CD4-positive, CD25-positive, alpha-beta regulatory T cell (primary cell): ENCODE results near the gene DIP2C. TPM values are rescaled to one million over a fixed set of nuclear protein-coding genes. Genes with fewer than 3 reads are reported as not detected.

Experiments used
- ATAC-seq, 2 donors: fragments of 150-1000 bp; cut with Tn5 transposase; one replicate each; pipeline ENCODE4 v1.10.0; 2021; ENCODE audit warnings: low read depth in 2 of 2, moderate number of reproducible peaks in 2 of 2, moderate library complexity in 1 of 2
- DNase-seq, 3 donors: peaks; one replicate each; pipeline versions ENCODE4 v3.0.0 to v3.0.0-alpha.2; 2012 to 2022; ENCODE audit warnings: mixed read lengths in 1 of 3
- H3K27ac ChIP-seq: one replicate; pipeline ENCODE4 v1.7.0; 2013; ENCODE audit warnings: mild to moderate bottlenecking, low read length; ENCODE audit not compliant: insufficient read depth, poor library complexity, severe bottlenecking
- H3K27me3 ChIP-seq: one replicate; pipeline ENCODE4 v1.7.0; 2013; ENCODE audit warnings: low read length; ENCODE audit not compliant: control insufficient read depth, insufficient read depth
- H3K36me3 ChIP-seq: one replicate; pipeline ENCODE4 v1.7.0; 2013; ENCODE audit warnings: mild to moderate bottlenecking, low read length, moderate library complexity; ENCODE audit not compliant: control insufficient read depth, insufficient read depth
- H3K4me1 ChIP-seq: 2 replicates; pipeline ENCODE4 v1.7.0; 2013; ENCODE audit warnings: mild to moderate bottlenecking, low read length; ENCODE audit not compliant: insufficient read depth, control insufficient read depth, poor library complexity, severe bottlenecking
- H3K4me3 ChIP-seq: one replicate; pipeline ENCODE4 v1.7.0; 2013; ENCODE audit warnings: low read depth, mild to moderate bottlenecking, low read length, moderate library complexity
- H3K9me3 ChIP-seq, 2 experiments: 1 replicate in 1 of 2; 2 replicates in 1 of 2; pipeline ENCODE4 v1.7.0; 2013; ENCODE audit warnings: low read length in 2 of 2, mild to moderate bottlenecking in 1 of 2, moderate library complexity in 1 of 2; ENCODE audit not compliant: control insufficient read depth in 2 of 2
- H3K27ac Mint-ChIP-seq, 3 donors: one replicate each; pipeline ENCODE4 v1.8.0; 2020 to 2022; ENCODE audit warnings: mild to moderate bottlenecking in 3 of 3, mixed read lengths in 3 of 3, moderate library complexity in 2 of 3
- H3K27me3 Mint-ChIP-seq: one replicate; pipeline ENCODE4 v1.8.0; 2022; ENCODE audit warnings: mild to moderate bottlenecking, mixed read lengths
- H3K36me3 Mint-ChIP-seq: one replicate; pipeline ENCODE4 v1.8.0; 2020; ENCODE audit warnings: mixed read lengths
- H3K4me1 Mint-ChIP-seq, 4 donors: one replicate each; pipeline ENCODE4 v1.8.0; 2020 to 2022; ENCODE audit warnings: mixed read lengths in 4 of 4, mild to moderate bottlenecking in 1 of 4
- H3K4me3 Mint-ChIP-seq, 4 donors: one replicate each; pipeline ENCODE4 v1.8.0; 2020 to 2022; ENCODE audit warnings: mild to moderate bottlenecking in 4 of 4, mixed read lengths in 4 of 4, moderate library complexity in 3 of 4
- H3K9me3 Mint-ChIP-seq, 7 donors: one replicate each; pipeline ENCODE4 v1.8.0; 2020 to 2022; ENCODE audit warnings: mixed read lengths in 7 of 7, mild to moderate bottlenecking in 3 of 7, moderate library complexity in 2 of 7
- polyA plus RNA-seq, 4 donors: library from polyadenylated mRNA; unstranded; fragments of 300-500 nt; fragmentation: Illumina TruSeq; gene quantifications; one replicate each; pipeline ENCODE4 v1.2.3, GENCODE V29; 2021
- total RNA-seq: library from RNA; stranded (reverse); gene quantifications from one replicate; pipeline ENCODE4 v1.2.3, GENCODE V29; 2022

The DIP2C gene
- total and polyA plus RNA-seq, 5 donors from 2014 or later, result 0.47 to 4.1 (median 0.54) TPM

DNA sequence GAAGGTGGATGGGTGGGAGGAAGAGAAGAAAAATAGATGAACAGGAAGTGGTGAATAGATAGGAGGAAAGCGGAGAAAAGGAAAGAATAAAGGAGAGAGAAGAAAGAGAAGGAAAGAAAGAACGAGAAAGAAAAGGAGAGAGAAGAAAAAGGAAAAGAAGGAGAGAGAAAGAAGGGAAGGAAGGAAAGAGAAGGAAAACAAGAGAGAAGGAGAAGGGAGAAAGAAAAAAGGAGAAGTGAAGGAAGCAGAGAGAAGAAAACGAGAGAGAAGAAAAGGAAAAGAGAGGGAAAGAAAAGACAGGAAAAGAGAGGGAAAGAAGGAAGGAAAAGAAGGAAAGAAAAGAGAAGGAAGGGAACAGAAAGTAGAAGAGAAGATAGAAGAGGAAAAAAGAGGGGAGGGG lies 211.8 kb downstream of the DIP2C start:
- no peaks in the 10 kb centered on the region for H3K27me3 Mint-ChIP-seq
- H3K27ac Mint-ChIP-seq, result peak overlapping the region in 2 of 3 donors; percentile 55 to 94
- H3K4me3 Mint-ChIP-seq, result no peak overlapping the region
- H3K4me1 Mint-ChIP-seq, result peaks cover 0 to 14% (median 4%) of the 10 kb centered on the region in 4 donors
- Histone ChIP-seq H3K27me3 (no peaks in the 10 kb centered on the region), H3K36me3 (no peaks in the 10 kb centered on the region), H3K9me3 (no peaks in the 10 kb centered on the region), H3K4me3 (no peak overlapping the region), H3K27ac (no peak overlapping the region), H3K4me1 (no peaks in the 10 kb centered on the region)
- H3K36me3 Mint-ChIP-seq, result peaks cover 4% of the 10 kb centered on the region
- ATAC-seq (no peak), DNase-seq (no peak)
- H3K9me3 Mint-ChIP-seq, result peaks cover 0 to 7% (median 1%) of the 10 kb centered on the region in 7 donors

GRCh38 chr10:476455-476780 lies 213.1 kb downstream of the DIP2C start:
- Mint-ChIP-seq H3K36me3 (peaks cover 4% of the 10 kb centered on the region), H3K9me3 (peaks cover 0 to 7% (median 1%) of the 10 kb centered on the region in 7 donors), H3K4me3 (no peak overlapping the region), H3K27ac (peak overlapping the region in 2 of 3 donors; percentile 71 to 80), H3K4me1 (peaks cover 0 to 11% (median 4%) of the 10 kb centered on the region in 4 donors), H3K27me3 (no peaks in the 10 kb centered on the region)
- ATAC-seq, result no peak
- Histone ChIP-seq H3K9me3 (no peaks in the 10 kb centered on the region), H3K27ac (no peak overlapping the region), H3K27me3 (no peaks in the 10 kb centered on the region), H3K4me3 (no peak overlapping the region), H3K36me3 (no peaks in the 10 kb centered on the region), H3K4me1 (no peaks in the 10 kb centered on the region)
- DNase-seq, result no peak

GRCh38 chr10:475709-476454 lies 213.6 kb downstream of the DIP2C start:
- H3K27me3 Mint-ChIP-seq, result no peaks in the 10 kb centered on the region
- H3K9me3 Mint-ChIP-seq, result peaks cover 0 to 7% (median 1%) of the 10 kb centered on the region in 7 donors
- H3K36me3 ChIP-seq, result no peaks in the 10 kb centered on the region
- peak overlapping the region in 1 of 3 donors; percentile 41 for H3K27ac Mint-ChIP-seq
- peaks cover 0 to 10% (median 4%) of the 10 kb centered on the region in 4 donors for H3K4me1 Mint-ChIP-seq
- no peak for ATAC-seq
- peaks cover 4% of the 10 kb centered on the region for H3K36me3 Mint-ChIP-seq
- no peaks in the 10 kb centered on the region for H3K9me3 ChIP-seq
- H3K27ac ChIP-seq, result no peak overlapping the region
- no peaks in the 10 kb centered on the region for H3K27me3 ChIP-seq
- H3K4me1 ChIP-seq, result no peaks in the 10 kb centered on the region
- DNase-seq, result no peak
- H3K4me3 Mint-ChIP-seq, result no peak overlapping the region
- H3K4me3 ChIP-seq, result no peak overlapping the region

- DNase-seq (no peak), ATAC-seq (no peak)
- Mint-ChIP-seq H3K36me3 (peaks cover 7% of the 10 kb centered on the region), H3K4me3 (no peak overlapping the region), H3K4me1 (peaks cover 0 to 18% (median 12%) of the 10 kb centered on the region in 4 donors), H3K9me3 (peaks cover 0 to 7% (median 1%) of the 10 kb centered on the region in 7 donors), H3K27ac (peak overlapping the region in 1 of 3 donors; percentile 41), H3K27me3 (no peaks in the 10 kb centered on the region)
- H3K4me1 ChIP-seq, result peaks cover 4% of the 10 kb centered on the region
- no peaks in the 10 kb centered on the region for H3K36me3 ChIP-seq
- H3K27me3 ChIP-seq, result no peaks in the 10 kb centered on the region
- no peak overlapping the region for H3K4me3 ChIP-seq
- no peak overlapping the region for H3K27ac ChIP-seq
- no peaks in the 10 kb centered on the region for H3K9me3 ChIP-seq
These were observed 214.5 kb downstream of the DIP2C start for GRCh38 chr10:474946-475345.

- H3K27ac Mint-ChIP-seq, result no peak overlapping the region
- H3K36me3 ChIP-seq, result no peaks in the 10 kb centered on the region
- no peak overlapping the region for H3K4me3 ChIP-seq
- ATAC-seq (no peak), DNase-seq (no peak)
- H3K4me3 Mint-ChIP-seq, result no peak overlapping the region
- peaks cover 0 to 23% (median 16%) of the 10 kb centered on the region in 4 donors for H3K4me1 Mint-ChIP-seq
- peaks cover 0 to 7% (median 2%) of the 10 kb centered on the region in 7 donors for H3K9me3 Mint-ChIP-seq
- peaks cover 8% of the 10 kb centered on the region for H3K4me1 ChIP-seq
- H3K36me3 Mint-ChIP-seq, result peaks cover 9% of the 10 kb centered on the region
- H3K27ac ChIP-seq, result no peak overlapping the region
- H3K9me3 ChIP-seq, result no peaks in the 10 kb centered on the region
- no peaks in the 10 kb centered on the region for H3K27me3 ChIP-seq
- H3K27me3 Mint-ChIP-seq, result no peaks in the 10 kb centered on the region
These were observed 215.1 kb downstream of the DIP2C start for GRCh38 chr10:474406-474805.

DNA sequence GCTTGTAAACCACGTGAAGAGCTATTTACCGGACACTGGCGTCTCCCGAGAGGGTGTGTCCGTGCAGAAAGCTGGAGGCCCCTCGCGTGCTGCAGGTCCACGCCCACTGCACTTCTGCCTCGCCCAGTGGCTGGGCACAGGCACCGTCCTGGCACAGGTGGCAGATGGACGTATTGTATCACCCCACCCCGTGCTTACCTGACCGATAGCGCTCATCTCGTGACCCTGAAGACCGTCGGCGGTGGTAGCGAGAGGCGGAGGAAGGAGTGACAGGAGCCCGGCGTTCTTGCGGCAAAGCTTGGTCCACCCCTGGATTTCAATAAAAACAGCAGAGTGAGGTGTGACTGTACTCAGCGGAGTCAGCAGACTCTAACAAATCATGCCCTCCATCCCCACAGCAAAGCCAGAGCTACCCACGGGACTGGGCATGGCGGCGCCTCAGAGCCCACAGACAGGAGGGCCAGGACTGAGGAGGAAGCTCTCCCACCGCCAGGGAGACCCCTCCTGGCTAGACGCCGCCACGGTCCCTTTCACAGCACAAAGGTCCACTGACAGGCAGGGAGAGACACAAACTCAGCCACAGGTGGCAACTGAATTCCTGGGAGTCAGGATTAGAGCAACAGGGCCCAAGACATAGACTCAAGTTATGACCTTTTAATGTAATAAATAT lies 217.1 kb downstream of the DIP2C start:
- Histone ChIP-seq H3K4me1 (peaks cover 8% of the 10 kb centered on the region), H3K27ac (no peak overlapping the region), H3K36me3 (no peaks in the 10 kb centered on the region), H3K4me3 (no peak overlapping the region), H3K9me3 (no peaks in the 10 kb centered on the region), H3K27me3 (no peaks in the 10 kb centered on the region)
- Mint-ChIP-seq H3K4me1 (peaks cover 0 to 27% (median 15%) of the 10 kb centered on the region in 4 donors), H3K27me3 (no peaks in the 10 kb centered on the region), H3K27ac (no peak overlapping the region), H3K36me3 (peaks cover 9% of the 10 kb centered on the region), H3K4me3 (no peak overlapping the region), H3K9me3 (peaks cover 0 to 7% (median 2%) of the 10 kb centered on the region in 7 donors)
- ATAC-seq (no peak), DNase-seq (no peak)

DNA sequence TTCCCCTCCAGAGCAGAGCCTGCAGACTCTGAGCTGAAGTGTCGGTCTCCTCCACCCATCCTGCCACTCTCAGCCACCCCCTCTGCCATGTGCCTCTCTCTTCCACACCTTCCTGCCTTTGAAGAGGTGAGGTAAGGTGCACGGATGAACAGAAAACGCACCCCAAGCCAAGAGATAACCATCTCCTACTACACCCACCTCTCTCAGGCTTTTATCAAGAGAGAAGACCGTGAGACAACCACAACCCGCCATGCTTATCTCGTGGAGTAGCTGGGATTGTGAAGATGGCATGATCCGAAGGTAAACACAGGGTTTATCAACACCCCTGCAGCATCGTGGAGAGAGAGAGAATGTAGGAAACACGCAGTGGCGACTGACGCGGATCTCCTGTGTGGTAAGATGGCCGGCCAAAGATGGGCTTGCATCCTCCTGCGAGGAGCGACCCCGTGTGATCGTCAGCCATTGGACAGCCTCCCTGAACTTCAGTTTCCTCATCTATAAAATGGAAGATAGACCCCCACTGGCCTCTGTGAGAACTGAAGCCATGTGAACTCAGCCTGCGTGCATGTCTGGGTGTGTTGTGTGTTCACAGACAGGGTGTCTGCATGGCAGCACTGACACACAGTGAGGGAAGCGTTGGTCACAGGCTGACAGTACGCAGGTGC lies 219.0 kb downstream of the DIP2C start:
- peaks cover 5% of the 10 kb centered on the region for H3K36me3 Mint-ChIP-seq
- peak in 2 of 3 donors; percentile 31 to 66 for DNase-seq
- H3K4me3 Mint-ChIP-seq, result peak overlapping the region; percentile 44 to 74 (median 57)

More for the DNA sequence above, 219.0 kb downstream of the DIP2C start:
- Histone ChIP-seq H3K36me3 (no peaks in the 10 kb centered on the region), H3K4me1 (peaks cover 8% of the 10 kb centered on the region), H3K27ac (peak overlapping the region; percentile 14), H3K9me3 (no peaks in the 10 kb centered on the region), H3K4me3 (peak overlapping the region; percentile 4), H3K27me3 (no peaks in the 10 kb centered on the region)
- H3K9me3 Mint-ChIP-seq, result peaks cover 0 to 2% (median 0%) of the 10 kb centered on the region in 7 donors
- H3K27me3 Mint-ChIP-seq, result no peaks in the 10 kb centered on the region
- H3K27ac Mint-ChIP-seq, result peak overlapping the region; percentile 62 to 92 (median 89)
- peak; percentile 61 to 76 for ATAC-seq
- peaks cover 0 to 23% (median 14%) of the 10 kb centered on the region in 4 donors for H3K4me1 Mint-ChIP-seq
